AML-193 (cell line): Measurements from ENCODE around the gene AKT1S1.
A peak's percentile ranks its signal among the peaks of the same experiment; 100 is the strongest.

Experiments
- DNase-seq, 2 experiments: peaks; one replicate each; lab custom pipeline; 2025; lab: John Stamatoyannopoulos, UW

The AKT1S1 gene

GRCh38 chr19:49869009-49869483, 8.1 kb downstream of the AKT1S1 start:
- no peak for DNase-seq

GRCh38 chr19:49866933-49867782, 10.0 kb downstream of the AKT1S1 start, which contains the start of gene PNKP:
TSS of gene PNKP (minus strand) at chr19:49867576. CDS start at chr19:49867204, 372 bp downstream.
- DNase-seq: peak; percentile 78 to 89

GRCh38 chr19:49864890-49865289, 12.3 kb downstream of the AKT1S1 start:
- no peak for DNase-seq

DNA sequence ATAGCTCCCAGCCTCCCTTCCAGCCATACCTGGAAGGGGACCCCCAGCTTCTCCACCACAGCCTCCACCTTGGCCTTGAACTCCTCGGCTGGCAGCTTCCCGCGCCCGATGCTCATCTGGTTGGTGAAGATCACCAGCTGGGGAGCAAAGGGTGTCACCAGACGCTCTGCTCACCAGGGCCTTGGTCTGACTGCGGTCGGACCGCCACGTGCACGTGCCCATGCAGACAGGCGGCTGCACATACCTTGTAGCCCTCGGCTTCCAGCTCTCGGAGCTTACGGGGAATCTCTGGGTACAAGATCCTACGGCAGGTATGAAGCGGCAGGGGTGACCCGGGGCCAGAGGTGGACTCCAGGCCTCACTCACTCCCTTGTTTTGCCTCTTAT, 13.2 kb downstream of the AKT1S1 start:
- DNase-seq: no peak

- DNase-seq: no peak
Measured at GRCh38 chr19:49863254-49863934, 13.8 kb downstream of the AKT1S1 start.

- DNase-seq: no peak
Measured at GRCh38 chr19:49862391-49863253, 14.5 kb downstream of the AKT1S1 start.

- no peak for DNase-seq
Measured at GRCh38 chr19:49861541-49862378, 15.4 kb downstream of the AKT1S1 start.

- no peak for DNase-seq
Measured at GRCh38 chr19:49861107-49861506, 16.0 kb downstream of the AKT1S1 start.

- no peak for DNase-seq
Measured at GRCh38 chr19:49860336-49861102, 16.6 kb downstream of the AKT1S1 start.

DNA sequence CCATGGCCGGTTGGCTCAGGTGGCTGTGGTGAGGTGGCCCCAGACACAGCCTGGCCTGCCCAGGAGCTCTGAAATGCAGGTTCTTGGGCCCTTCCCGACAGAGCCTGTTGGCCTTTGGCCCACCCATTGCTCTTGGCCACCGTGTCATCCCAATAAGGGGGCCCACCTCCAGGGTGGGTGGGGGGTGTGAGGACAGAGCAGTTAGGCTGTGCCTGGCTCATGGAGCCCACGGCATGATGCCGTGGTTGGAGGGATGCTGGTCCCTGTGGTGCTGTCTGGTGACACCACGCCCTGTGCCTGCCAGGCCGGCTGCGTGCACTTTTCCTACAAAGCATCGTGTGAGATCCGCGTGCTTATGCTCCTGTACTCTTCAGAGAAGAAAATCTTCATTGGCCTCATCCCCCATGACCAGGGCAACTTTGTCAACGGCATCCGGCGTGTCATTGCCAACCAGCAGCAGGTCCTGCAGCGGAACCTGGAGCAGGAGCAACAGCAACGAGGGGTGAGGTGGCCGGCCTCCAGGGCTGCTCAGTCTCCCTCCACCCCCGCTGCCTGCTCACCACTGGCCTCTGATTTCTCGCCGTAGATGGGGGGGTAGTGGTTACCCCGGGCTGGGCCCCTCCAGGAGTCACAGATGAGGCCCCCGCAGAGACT, 17.3 kb downstream of the AKT1S1 start:
- no peak for DNase-seq

DNA sequence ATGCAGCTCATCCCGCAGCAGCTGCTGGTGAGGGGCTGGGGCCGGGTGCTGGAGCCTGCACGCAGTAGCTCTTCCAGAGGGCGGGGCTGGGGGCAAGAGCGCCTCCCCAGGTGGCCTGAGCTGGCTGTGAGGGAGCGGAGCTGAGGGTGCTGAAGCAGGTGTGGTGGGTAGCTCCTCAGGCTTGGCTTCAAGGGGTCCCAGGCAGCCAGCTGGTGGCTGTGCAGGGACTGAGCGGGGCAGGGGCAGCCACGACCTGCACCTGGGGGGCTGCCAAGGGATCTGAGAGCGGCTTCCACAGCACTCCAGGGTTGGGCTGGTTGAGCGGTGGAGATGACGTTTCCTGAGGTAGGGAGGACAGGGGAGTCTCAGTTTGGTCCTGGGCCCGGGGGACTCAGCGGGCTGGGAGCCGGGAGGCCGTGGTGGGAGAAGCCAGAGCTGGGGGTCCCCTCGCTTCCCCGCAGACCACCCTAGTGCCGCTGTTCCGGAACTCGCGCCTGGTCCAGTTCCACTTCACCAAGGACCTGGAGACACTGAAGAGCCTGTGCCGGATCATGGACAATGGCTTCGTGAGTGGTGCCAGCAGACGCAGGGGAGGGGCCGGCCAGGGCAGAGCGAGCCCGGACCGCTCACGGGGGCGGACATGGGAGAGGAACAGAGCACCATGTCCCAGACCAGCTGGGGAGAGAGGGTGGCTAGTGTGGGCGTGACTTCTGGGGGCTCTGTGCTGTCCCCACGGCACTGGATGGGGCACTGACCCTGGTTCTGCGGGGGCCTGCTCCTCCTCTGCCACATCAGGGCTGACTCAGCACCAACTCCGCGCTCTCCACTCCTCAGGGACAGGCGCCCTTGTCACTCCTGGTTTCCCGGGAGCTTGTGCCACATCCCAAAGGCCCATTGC, 18.8 kb downstream of the AKT1S1 start:
- DNase-seq: no peak

DNA sequence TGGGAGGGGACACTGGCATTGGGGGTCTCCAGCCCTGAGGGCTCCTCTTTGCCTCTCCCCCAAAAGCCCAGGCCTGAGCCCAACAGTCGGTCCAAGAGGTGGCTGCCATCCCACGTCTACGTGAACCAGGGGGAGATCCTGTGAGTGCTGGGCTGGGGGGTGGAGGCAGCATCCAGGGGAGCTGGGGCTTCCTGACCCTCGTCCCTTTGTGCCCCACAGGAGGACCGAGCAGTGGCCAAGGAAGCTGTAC, 19.4 kb downstream of the AKT1S1 start:
- DNase-seq: no peak

GRCh38 chr19:49857061-49857837, 19.9 kb downstream of the AKT1S1 start:
- no peak for DNase-seq

DNA sequence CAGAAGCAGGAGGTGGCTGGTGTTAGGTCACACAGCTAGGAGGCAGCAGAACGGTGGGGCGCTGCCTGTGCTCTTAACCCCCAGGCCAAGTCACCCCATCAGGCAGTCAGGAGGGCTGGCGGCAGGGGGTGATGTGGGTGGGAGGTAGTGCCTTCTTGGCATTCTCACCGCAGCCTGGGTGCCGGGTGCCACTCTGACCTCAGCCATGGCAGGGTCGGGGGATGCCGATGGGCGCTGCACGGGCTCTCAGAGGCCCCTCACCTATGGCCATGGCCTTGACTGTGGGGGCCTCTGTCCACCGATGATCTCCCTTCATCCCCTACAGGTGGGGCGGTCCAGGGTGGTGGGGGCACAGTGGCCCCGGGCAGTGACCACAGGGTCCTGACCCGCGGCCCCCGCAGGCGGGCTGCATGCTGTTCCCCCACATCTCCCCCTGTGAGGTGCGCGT, 20.6 kb downstream of the AKT1S1 start:
- no peak for DNase-seq

- DNase-seq: no peak
Measured at GRCh38 chr19:49855676-49856573, 21.2 kb downstream of the AKT1S1 start.

GRCh38 chr19:49855277-49855675, 21.9 kb downstream of the AKT1S1 start:
- DNase-seq: no peak
